HepG2 (cell line): ENCODE measurements around the gene MT1M. TPM values are rescaled to one million over a fixed set of nuclear protein-coding genes. Genes with fewer than 3 reads are reported as not detected.

ENCODE experiments used
- ARID2 ChIP-seq: sonication (generic); formaldehyde crosslinking; IDR thresholded peaks from 2 replicates; pipeline ENCODE4 v1.8.1; 2022; ENCODE audit warnings: mild to moderate bottlenecking, missing genetic modification reagents, borderline replicate concordance
- BATF2 ChIP-seq: sonication (generic); formaldehyde crosslinking; IDR thresholded peaks from 2 replicates; pipeline ENCODE4 v1.8.0; 2022; ENCODE audit warnings: mild to moderate bottlenecking, missing genetic modification reagents, moderate library complexity
- HINFP ChIP-seq: sonication (generic); formaldehyde crosslinking; IDR thresholded peaks from 2 replicates; pipeline ENCODE4 v1.4.0; 2020; ENCODE audit warnings: low read depth, mild to moderate bottlenecking, missing genetic modification reagents
- MIER3 ChIP-seq: IDR thresholded peaks from 2 replicates; pipeline ENCODE4 v1.6.1; 2016; ENCODE audit warnings: missing compliant biosample characterization, borderline replicate concordance
- NR2F2 ChIP-seq: IDR thresholded peaks from 2 replicates; pipeline ENCODE4 v1.6.1; 2012; ENCODE audit warnings: low read depth, inconsistent platforms, borderline replicate concordance
- SPEN ChIP-seq: sonication (generic); formaldehyde crosslinking; IDR thresholded peaks from 2 replicates; pipeline ENCODE4 v1.5.1; 2020; ENCODE audit warnings: low read depth, mild to moderate bottlenecking, missing genetic modification reagents
- SRSF9 ChIP-seq: fragments of 200-400 bp; formaldehyde crosslinking; IDR thresholded peaks from 2 replicates; pipeline ENCODE4 v1.6.1; 2018; ENCODE audit warnings: borderline replicate concordance, mild to moderate bottlenecking, low read depth, low read length; ENCODE audit not compliant: insufficient read depth, poor library complexity, severe bottlenecking
- TFDP2 ChIP-seq: sonication (generic); formaldehyde crosslinking; IDR thresholded peaks from 2 replicates; pipeline ENCODE4 v1.4.0; 2020; ENCODE audit warnings: missing genetic modification reagents
- ZFX ChIP-seq: sonication (generic); formaldehyde crosslinking; IDR thresholded peaks from 2 replicates; pipeline ENCODE4 v1.4.0; 2020; ENCODE audit warnings: mild to moderate bottlenecking, low read depth, missing genetic modification reagents, moderate library complexity
- ZFY ChIP-seq: sonication (generic); formaldehyde crosslinking; IDR thresholded peaks from 2 replicates; pipeline ENCODE4 v1.4.0; 2020; ENCODE audit warnings: missing genetic modification reagents
- ZGPAT ChIP-seq: IDR thresholded peaks from 2 replicates; pipeline ENCODE4 v1.6.1; 2016; ENCODE audit warnings: mild to moderate bottlenecking
- ZNF263 ChIP-seq: sonication (generic); formaldehyde crosslinking; IDR thresholded peaks from 2 replicates; pipeline ENCODE4 v1.4.0; 2020; ENCODE audit warnings: missing genetic modification reagents
- ZNF367 ChIP-seq: sonication (generic); formaldehyde crosslinking; IDR thresholded peaks from 2 replicates; pipeline ENCODE4 v1.4.0; 2020; ENCODE audit warnings: missing genetic modification reagents, borderline replicate concordance
- ZNF530 ChIP-seq: sonication (generic); formaldehyde crosslinking; IDR thresholded peaks from 2 replicates; pipeline ENCODE4 v1.5.0; 2020; ENCODE audit warnings: low read depth, mild to moderate bottlenecking, missing genetic modification reagents
- ZNF737 ChIP-seq: sonication (generic); formaldehyde crosslinking; IDR thresholded peaks from 2 replicates; pipeline ENCODE4 v1.5.0; 2020; ENCODE audit warnings: missing genetic modification reagents, mild to moderate bottlenecking, borderline replicate concordance
- ZNF770 ChIP-seq: sonication (generic); formaldehyde crosslinking; IDR thresholded peaks from 2 replicates; pipeline ENCODE4 v1.5.0; 2020; ENCODE audit warnings: mild to moderate bottlenecking, missing genetic modification reagents
- polyA plus RNA-seq, 8 experiments: library from polyadenylated mRNA; depleted of rRNA in 3 of 8; stranded (reverse) in 7 of 8; unstranded in 1 of 8; fragments of >200 nt; fragmentation: Illumina TruSeq in 4 of 8; extraction: Trizol in 4 of 8; gene quantifications; 2 replicates each; pipeline versions ENCODE4 v1.2.1 to v1.2.3, GENCODE V29; 2011 to 2016; ENCODE audit warnings: low read depth in 4 of 8, missing spikeins in 1 of 8, mixed read lengths in 1 of 8; ENCODE audit not compliant: insufficient read depth in 1 of 8
- total RNA-seq, 5 experiments: library from RNA; depleted of rRNA; stranded (reverse); fragments of >200 nt; fragmentation: Illumina TruSeq; extraction: Trizol; gene quantifications; 2 replicates each; pipeline ENCODE4 v1.2.3, GENCODE V29; 2016; ENCODE audit warnings: low read depth in 1 of 5
- TF ChIP-seq, protein P1 (sequence below): sonication (generic); formaldehyde crosslinking; IDR thresholded peaks from 2 replicates; pipeline ENCODE4 v1.4.0; 2020; ENCODE audit warnings: missing genetic modification reagents

MT1M gene
- total and polyA plus RNA-seq, 2 of the 13 experiments (the other 11 are each of a cell fraction or from before 2014, with no cell fraction given), result 4.6 TPM; not detected in 1

- TF ChIP-seq ZGPAT (CRISPR knock-in tag) (no peak), ZFY (CRISPR knock-in tag) (peak; percentile 37; the same call in 1 of the 2 replicates), ZNF367 (CRISPR knock-in tag) (no peak), ZNF530 (CRISPR knock-in tag) (no peak), ZNF770 (CRISPR knock-in tag) (no peak), NR2F2 (no peak), ZNF737 (CRISPR knock-in tag) (no peak), MIER3 (CRISPR knock-in tag) (no peak), HINFP (no peak), TFDP2 (CRISPR knock-in tag) (no peak), BATF2 (CRISPR knock-in tag) (no peak), SPEN (CRISPR knock-in tag) (no peak; the same call in 1 of the 2 replicates), ZNF263 (CRISPR knock-in tag) (peak; percentile 81), ARID2 (no peak), SRSF9 (no peak), ZFX (CRISPR knock-in tag) (peak; percentile 46)
- TF ChIP-seq, protein P1, sequence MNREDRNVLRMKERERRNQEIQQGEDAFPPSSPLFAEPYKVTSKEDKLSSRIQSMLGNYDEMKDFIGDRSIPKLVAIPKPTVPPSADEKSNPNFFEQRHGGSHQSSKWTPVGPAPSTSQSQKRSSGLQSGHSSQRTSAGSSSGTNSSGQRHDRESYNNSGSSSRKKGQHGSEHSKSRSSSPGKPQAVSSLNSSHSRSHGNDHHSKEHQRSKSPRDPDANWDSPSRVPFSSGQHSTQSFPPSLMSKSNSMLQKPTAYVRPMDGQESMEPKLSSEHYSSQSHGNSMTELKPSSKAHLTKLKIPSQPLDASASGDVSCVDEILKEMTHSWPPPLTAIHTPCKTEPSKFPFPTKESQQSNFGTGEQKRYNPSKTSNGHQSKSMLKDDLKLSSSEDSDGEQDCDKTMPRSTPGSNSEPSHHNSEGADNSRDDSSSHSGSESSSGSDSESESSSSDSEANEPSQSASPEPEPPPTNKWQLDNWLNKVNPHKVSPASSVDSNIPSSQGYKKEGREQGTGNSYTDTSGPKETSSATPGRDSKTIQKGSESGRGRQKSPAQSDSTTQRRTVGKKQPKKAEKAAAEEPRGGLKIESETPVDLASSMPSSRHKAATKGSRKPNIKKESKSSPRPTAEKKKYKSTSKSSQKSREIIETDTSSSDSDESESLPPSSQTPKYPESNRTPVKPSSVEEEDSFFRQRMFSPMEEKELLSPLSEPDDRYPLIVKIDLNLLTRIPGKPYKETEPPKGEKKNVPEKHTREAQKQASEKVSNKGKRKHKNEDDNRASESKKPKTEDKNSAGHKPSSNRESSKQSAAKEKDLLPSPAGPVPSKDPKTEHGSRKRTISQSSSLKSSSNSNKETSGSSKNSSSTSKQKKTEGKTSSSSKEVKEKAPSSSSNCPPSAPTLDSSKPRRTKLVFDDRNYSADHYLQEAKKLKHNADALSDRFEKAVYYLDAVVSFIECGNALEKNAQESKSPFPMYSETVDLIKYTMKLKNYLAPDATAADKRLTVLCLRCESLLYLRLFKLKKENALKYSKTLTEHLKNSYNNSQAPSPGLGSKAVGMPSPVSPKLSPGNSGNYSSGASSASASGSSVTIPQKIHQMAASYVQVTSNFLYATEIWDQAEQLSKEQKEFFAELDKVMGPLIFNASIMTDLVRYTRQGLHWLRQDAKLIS, result no peak
Measured at GRCh38 chr16:56637814-56638750, 5.6 kb downstream of the MT1M start, which contains the start of gene MT1A (continued).
